Calu3 (cell line): ENCODE data around the gene NLGN4Y. TPM values are rescaled to one million over a fixed set of nuclear protein-coding genes. Genes with fewer than 3 reads are reported as not detected.

Experiments used
- BruUV-seq: library from RNA; stranded (reverse); fragments of 400-500 nt; replicated peaks from 2 replicates; lab custom pipeline; 2021; lab: Mats Ljungman, UMichigan
- CTCF ChIA-PET: fragments of 300-600 bp; sonication (Branson Sonifier 250); formaldehyde crosslinking; loops from one replicate; lab custom pipeline; 2022; ENCODE audit warnings: antibody characterized with exemption; lab: Charles Lee
- DNase-seq: peaks from one replicate; pipeline ENCODE4 v3.0.0; 2022
- H3K27ac Mint-ChIP-seq: one replicate; pipeline ENCODE4 v1.8.0; 2022; ENCODE audit warnings: mixed read lengths; ENCODE audit not compliant: unreplicated experiment
- H3K27me3 Mint-ChIP-seq: one replicate; pipeline ENCODE4 v1.8.0; 2022; ENCODE audit warnings: mixed read lengths; ENCODE audit not compliant: unreplicated experiment
- H3K36me3 Mint-ChIP-seq: one replicate; pipeline ENCODE4 v1.8.0; 2022; ENCODE audit warnings: mild to moderate bottlenecking, moderate library complexity, mixed read lengths; ENCODE audit not compliant: insufficient read depth, unreplicated experiment
- H3K4me1 Mint-ChIP-seq: one replicate; pipeline ENCODE4 v1.8.0; 2022; ENCODE audit warnings: mild to moderate bottlenecking, low read depth, mixed read lengths; ENCODE audit not compliant: unreplicated experiment
- H3K4me3 Mint-ChIP-seq: one replicate; pipeline ENCODE4 v1.8.0; 2022; ENCODE audit warnings: mild to moderate bottlenecking, low read depth, moderate library complexity, mixed read lengths; ENCODE audit not compliant: unreplicated experiment
- H3K9me3 Mint-ChIP-seq: one replicate; pipeline ENCODE4 v1.8.0; 2022; ENCODE audit warnings: low read depth, mixed read lengths; ENCODE audit not compliant: unreplicated experiment
- intact Hi-C: fragments of 100-400 bp; cut with micrococcal nuclease; formaldehyde crosslinking; loops from one replicate; pipeline ENCODE4 v1.10.0; 2022; ENCODE audit not compliant: unreplicated experiment
- total RNA-seq: library from RNA; stranded (reverse); gene quantifications from 2 replicates; pipeline ENCODE4 v1.2.3, GENCODE V29; 2022
- TF ChIP-seq, protein P1 (sequence below): fragments of 200-600 bp; IDR thresholded peaks from one replicate; pipeline ENCODE4 v1.8.0; 2022; ENCODE audit warnings: antibody characterized with exemption; ENCODE audit not compliant: unreplicated experiment

The NLGN4Y gene
- total RNA-seq, 1 experiment from 2014 or later = not detected

- CTCF ChIA-PET = no interaction called here
- no TSS peak for BruUV-seq
- Mint-ChIP-seq H3K4me3 (no peak overlapping the region), H3K4me1 (no peaks in the 10 kb centered on the region), H3K27me3 (no peaks in the 10 kb centered on the region), H3K9me3 (no peaks in the 10 kb centered on the region), H3K36me3 (no peaks in the 10 kb centered on the region), H3K27ac (no peak overlapping the region)
- intact Hi-C loops = no loop called here
- no peak for DNase-seq
- TF ChIP-seq, protein P1, sequence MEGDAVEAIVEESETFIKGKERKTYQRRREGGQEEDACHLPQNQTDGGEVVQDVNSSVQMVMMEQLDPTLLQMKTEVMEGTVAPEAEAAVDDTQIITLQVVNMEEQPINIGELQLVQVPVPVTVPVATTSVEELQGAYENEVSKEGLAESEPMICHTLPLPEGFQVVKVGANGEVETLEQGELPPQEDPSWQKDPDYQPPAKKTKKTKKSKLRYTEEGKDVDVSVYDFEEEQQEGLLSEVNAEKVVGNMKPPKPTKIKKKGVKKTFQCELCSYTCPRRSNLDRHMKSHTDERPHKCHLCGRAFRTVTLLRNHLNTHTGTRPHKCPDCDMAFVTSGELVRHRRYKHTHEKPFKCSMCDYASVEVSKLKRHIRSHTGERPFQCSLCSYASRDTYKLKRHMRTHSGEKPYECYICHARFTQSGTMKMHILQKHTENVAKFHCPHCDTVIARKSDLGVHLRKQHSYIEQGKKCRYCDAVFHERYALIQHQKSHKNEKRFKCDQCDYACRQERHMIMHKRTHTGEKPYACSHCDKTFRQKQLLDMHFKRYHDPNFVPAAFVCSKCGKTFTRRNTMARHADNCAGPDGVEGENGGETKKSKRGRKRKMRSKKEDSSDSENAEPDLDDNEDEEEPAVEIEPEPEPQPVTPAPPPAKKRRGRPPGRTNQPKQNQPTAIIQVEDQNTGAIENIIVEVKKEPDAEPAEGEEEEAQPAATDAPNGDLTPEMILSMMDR = no peak
Measured at GRCh38 chrY:14763600-14763999, 239.3 kb downstream of the NLGN4Y start.

- intact Hi-C loops = no loop called here
- no peaks in the 10 kb centered on the region for H3K27me3 Mint-ChIP-seq
- CTCF ChIA-PET = no interaction called here
- H3K4me3 Mint-ChIP-seq = no peak overlapping the region
- BruUV-seq = no TSS peak
- TF ChIP-seq, protein P1 = no peak
- no peaks in the 10 kb centered on the region for H3K4me1 Mint-ChIP-seq
- DNase-seq = no peak
- no peaks in the 10 kb centered on the region for H3K36me3 Mint-ChIP-seq
- no peaks in the 10 kb centered on the region for H3K9me3 Mint-ChIP-seq
- H3K27ac Mint-ChIP-seq = no peak overlapping the region
Measured at GRCh38 chrY:14778208-14778607, 253.9 kb downstream of the NLGN4Y start.

- Mint-ChIP-seq H3K9me3 (no peaks in the 10 kb centered on the region), H3K4me1 (no peaks in the 10 kb centered on the region), H3K4me3 (no peak overlapping the region), H3K36me3 (no peaks in the 10 kb centered on the region), H3K27me3 (no peaks in the 10 kb centered on the region), H3K27ac (no peak overlapping the region)
- TF ChIP-seq, protein P1 = no peak
- intact Hi-C loops = no loop called here
- no TSS peak for BruUV-seq
- no peak for DNase-seq
- CTCF ChIA-PET = no interaction called here
Measured at GRCh38 chrY:14793104-14793503, 268.8 kb downstream of the NLGN4Y start.

DNA sequence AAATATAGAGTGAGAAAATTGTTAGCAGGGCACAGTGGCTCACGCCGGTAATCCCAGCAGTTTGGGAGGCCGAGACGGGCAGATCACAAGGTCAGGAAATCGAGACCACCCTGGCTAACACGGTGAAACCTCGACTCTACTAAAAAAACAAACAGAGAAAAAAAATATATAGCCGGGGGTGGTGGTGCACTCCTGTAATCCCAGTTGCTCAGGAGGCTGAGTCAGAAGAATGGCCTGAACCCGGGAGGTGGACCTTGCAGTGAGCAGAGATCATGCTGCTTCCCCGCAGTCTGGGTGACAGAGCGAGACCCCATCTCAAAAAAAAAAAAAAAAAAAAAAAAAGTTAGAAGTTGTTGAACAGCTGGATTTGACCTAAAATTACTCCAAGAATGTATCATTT, 269.3 kb downstream of the NLGN4Y start:
- no peak for DNase-seq
- no TSS peak for BruUV-seq
- CTCF ChIA-PET = no interaction called here
- intact Hi-C loops = no loop called here
- Mint-ChIP-seq H3K27me3 (no peaks in the 10 kb centered on the region), H3K4me1 (no peaks in the 10 kb centered on the region), H3K27ac (no peak overlapping the region), H3K9me3 (no peaks in the 10 kb centered on the region), H3K4me3 (no peak overlapping the region), H3K36me3 (no peaks in the 10 kb centered on the region)
- TF ChIP-seq, protein P1 = no peak

DNA sequence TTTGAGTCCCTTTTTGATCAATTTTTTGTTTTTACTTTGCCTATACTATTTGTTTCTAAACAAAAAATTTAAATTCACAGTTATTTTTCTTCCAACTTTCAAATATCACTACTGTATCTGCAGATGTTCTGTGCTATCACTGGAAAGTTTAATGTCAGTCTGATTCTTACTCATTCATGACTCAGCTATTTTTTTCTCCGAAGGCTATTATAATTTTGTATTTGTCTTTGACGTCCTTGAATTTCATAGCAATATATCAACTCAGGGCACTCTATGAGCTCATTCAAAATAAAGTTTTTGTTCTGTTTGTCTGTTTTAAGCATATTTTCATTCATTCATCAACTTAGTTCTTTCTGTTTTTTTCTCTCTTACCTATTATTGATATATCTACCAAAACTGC, 273.7 kb downstream of the NLGN4Y start:
- BruUV-seq = no TSS peak
- H3K27ac Mint-ChIP-seq = no peak overlapping the region
- H3K36me3 Mint-ChIP-seq = no peaks in the 10 kb centered on the region
- H3K27me3 Mint-ChIP-seq = no peaks in the 10 kb centered on the region
- CTCF ChIA-PET = no interaction called here
- no peaks in the 10 kb centered on the region for H3K9me3 Mint-ChIP-seq
- no peak for DNase-seq
- no peaks in the 10 kb centered on the region for H3K4me1 Mint-ChIP-seq
- intact Hi-C loops = no loop called here
- H3K4me3 Mint-ChIP-seq = no peak overlapping the region
- TF ChIP-seq, protein P1 = no peak
